SK-N-SH (cell line): ENCODE measurements around the gene OSBPL9. TPM values are rescaled to one million over a fixed set of nuclear protein-coding genes. Genes with fewer than 3 reads are reported as not detected.

Experiments used
- CTCF ChIA-PET: fragments of 300-600, 350-600 bp; formaldehyde crosslinking; extraction: SDS; loops from one replicate; lab custom pipeline; 2021; lab: Yijun Ruan, JAX
- POLR2A ChIA-PET: fragments of 350-600 bp; sonication (Branson Sonifier 250); formaldehyde crosslinking; extraction: SDS; loops from one replicate; lab custom pipeline; 2020; ENCODE audit warnings: antibody characterized with exemption, inconsistent platforms; lab: Yijun Ruan, JAX
- DNase-seq: peaks from one replicate; pipeline ENCODE4 v3.0.0; 2012
- H2AFZ ChIP-seq: fragments of 200-600 bp; sonication (generic); 2 replicates; pipeline ENCODE4 v1.8.1; 2016; ENCODE audit warnings: antibody characterized with exemption, mild to moderate bottlenecking, low read depth
- H3F3A ChIP-seq: fragments of 200-600 bp; sonication (generic); replicated peaks from 2 replicates; pipeline ENCODE3; 2016; ENCODE audit warnings: antibody characterized with exemption, mild to moderate bottlenecking; ENCODE audit not compliant: insufficient read depth
- H3K27ac ChIP-seq, 2 experiments: fragments of 200-500 bp in 1 of 2; fragments of 200-600 bp in 1 of 2; sonication (Bioruptor generic) in 1 of 2; sonication (generic), shearing (Covaris generic) in 1 of 2; 2 replicates each; pipeline versions ENCODE4 v1.5.1 to v1.6.1; 2014 to 2016; ENCODE audit warnings: low read depth in 2 of 2, inconsistent platforms in 1 of 2, low read length in 1 of 2, mild to moderate bottlenecking in 1 of 2, mixed read lengths in 1 of 2
- H3K27me3 ChIP-seq: fragments of 200-600 bp; sonication (generic), shearing (Covaris generic); 2 replicates; pipeline ENCODE4 v1.6.1; 2016; ENCODE audit warnings: mixed run types; ENCODE audit not compliant: insufficient read depth
- H3K36me3 ChIP-seq, 2 experiments: fragments of 200-500 bp in 1 of 2; fragments of 200-600 bp in 1 of 2; sonication (Bioruptor generic) in 1 of 2; sonication (generic) in 1 of 2; replicated peaks in 1 of 2; 2 replicates each; pipeline versions ENCODE3 to v1.5.1; 2014 to 2016; ENCODE audit warnings: low read length in 1 of 2, mild to moderate bottlenecking in 1 of 2; ENCODE audit not compliant: insufficient read depth in 2 of 2, control insufficient read depth in 1 of 2
- H3K4me1 ChIP-seq, 2 experiments: fragments of 200-500 bp in 1 of 2; fragments of 200-600 bp in 1 of 2; sonication (Bioruptor generic) in 1 of 2; sonication (generic), shearing (Covaris generic) in 1 of 2; 2 replicates each; pipeline versions ENCODE4 v1.5.1 to v1.6.1; 2014 to 2016; ENCODE audit warnings: low read depth in 1 of 2, low read length in 1 of 2, mixed run types in 1 of 2; ENCODE audit not compliant: insufficient read depth in 2 of 2, control insufficient read depth in 1 of 2
- H3K4me2 ChIP-seq: fragments of 200-600 bp; sonication (generic), shearing (Covaris generic); 2 replicates; pipeline ENCODE4 v1.6.1; 2017; ENCODE audit warnings: mixed run types
- H3K4me3 ChIP-seq, 2 experiments: fragments of 200-500 bp in 1 of 2; fragments of 200-600 bp in 1 of 2; sonication (Bioruptor generic) in 1 of 2; sonication (generic), shearing (Covaris generic) in 1 of 2; 2 replicates each; pipeline versions ENCODE4 v1.5.1 to v1.8.1; 2014 to 2016; ENCODE audit warnings: low read depth in 2 of 2, inconsistent platforms in 1 of 2, low read length in 1 of 2, mild to moderate bottlenecking in 1 of 2, mixed read lengths in 1 of 2, moderate library complexity in 1 of 2
- H3K79me2 ChIP-seq: fragments of 200-600 bp; sonication (generic); 2 replicates; pipeline ENCODE4 v1.8.1; 2017; ENCODE audit warnings: mild to moderate bottlenecking; ENCODE audit not compliant: insufficient read depth
- H3K9ac ChIP-seq: fragments of 200-600 bp; sonication (generic); 2 replicates; pipeline ENCODE4 v1.6.1; 2017; ENCODE audit warnings: mixed run types
- H3K9me2 ChIP-seq: fragments of 200-600 bp; sonication (generic); 2 replicates; pipeline ENCODE4 v1.6.1; 2017; ENCODE audit warnings: mixed run types
- H3K9me3 ChIP-seq: fragments of 200-600 bp; sonication (generic); 2 replicates; pipeline ENCODE4 v1.6.1; 2017; ENCODE audit warnings: mixed run types, mild to moderate bottlenecking, moderate library complexity
- H4K20me1 ChIP-seq: fragments of 200-600 bp; sonication (generic); 2 replicates; pipeline ENCODE4 v1.6.1; 2017; ENCODE audit warnings: mild to moderate bottlenecking, mixed run types; ENCODE audit not compliant: insufficient read depth
- CHD2 ChIP-seq: fragments of 150-350 bp; IDR thresholded peaks from 2 replicates; pipeline ENCODE4 v1.6.1; 2018; ENCODE audit warnings: low read length; ENCODE audit not compliant: partially characterized antibody
- CTCF ChIP-seq: fragments of 200-600 bp; sonication (generic); IDR thresholded peaks from 2 replicates; pipeline ENCODE4 v1.6.1; 2017; ENCODE audit warnings: antibody characterized with exemption, mild to moderate bottlenecking, moderate library complexity
- FOXJ3 ChIP-seq: sonication (generic); formaldehyde crosslinking; IDR thresholded peaks from 2 replicates; pipeline ENCODE4 v1.5.1; 2020; ENCODE audit warnings: mild to moderate bottlenecking, missing genetic modification reagents
- FOXM1 ChIP-seq: IDR thresholded peaks from 2 replicates; pipeline ENCODE4 v1.4.0; 2012; ENCODE audit warnings: low read depth, mild to moderate bottlenecking
- GABPA ChIP-seq: IDR thresholded peaks from 2 replicates; pipeline ENCODE4 v1.4.0; 2012; ENCODE audit warnings: low read depth, mild to moderate bottlenecking
- MAX ChIP-seq: IDR thresholded peaks from 2 replicates; pipeline ENCODE4 v1.4.0; 2012; ENCODE audit warnings: low read depth
- MEF2A ChIP-seq: IDR thresholded peaks from 2 replicates; pipeline ENCODE4 v1.4.0; 2012; ENCODE audit warnings: low read depth, borderline replicate concordance
- NRF1 ChIP-seq: IDR thresholded peaks from 2 replicates; pipeline ENCODE4 v1.6.1; 2012; ENCODE audit warnings: low read depth, mild to moderate bottlenecking, low read length
- PBX3 ChIP-seq: IDR thresholded peaks from 2 replicates; pipeline ENCODE4; 2012
- RCOR1 ChIP-seq: fragments of 150-350 bp; IDR thresholded peaks from 2 replicates; pipeline ENCODE4 v1.6.1; 2017; ENCODE audit warnings: antibody characterized with exemption, low read length
- TCF12 ChIP-seq: IDR thresholded peaks from 2 replicates; pipeline ENCODE4 v1.4.0; 2012
- YY1 ChIP-seq: IDR thresholded peaks from 2 replicates; pipeline ENCODE4 v1.4.0; 2012; ENCODE audit warnings: low read depth, mild to moderate bottlenecking
- WGBS: methylation state at CpG from one replicate; pipeline ENCODE4 v1.1.6; 2017; ENCODE audit warnings: low lambda C conversion rate; 5-methylcytosine and 5-hydroxymethylcytosine counted together
- polyA plus RNA-seq, 3 experiments: library from polyadenylated mRNA; depleted of rRNA; stranded (reverse); fragments of >200 nt; gene quantifications; 2 replicates each; pipeline ENCODE4 v1.2.3, GENCODE V29; 2012

OSBPL9 gene
- polyA plus RNA-seq, 1 of the 3 experiments (the other 2 are of a cell fraction): 43.9 TPM

GRCh38 chr1:51569284-51570062, 47.4 kb upstream of the OSBPL9 start (continued):
- TF ChIP-seq GABPA: no peak
- TF ChIP-seq RCOR1: no peak
- TF ChIP-seq TCF12: peak; percentile 91
- peak; percentile 54; the same call in 1 of the 2 replicates for TF ChIP-seq MEF2A
- 0 out of 2 replicates have a peak, but pooled peaks have one; percentile 14 for TF ChIP-seq YY1
- no peak for TF ChIP-seq FOXJ3
- TF ChIP-seq MAX: peak; percentile 69
- no peak for TF ChIP-seq CHD2
- peak; percentile 45 for TF ChIP-seq CTCF
- TF ChIP-seq NRF1: no peak
- peak; percentile 63; the same call in 1 of the 2 replicates for TF ChIP-seq FOXM1

- Histone ChIP-seq H3K27me3 (no peaks in the 10 kb centered on the region), H3K36me3 (no peaks in the 10 kb centered on the region), H3K4me2 (peak overlapping the region; percentile 30; the same call in 1 of the 2 replicates), H3K4me1 (peaks cover 4 to 36% of the 10 kb centered on the region in 2 experiments; a peak in 3 of 4 replicates), H3K27ac (peak overlapping the region in 1 of 2 experiments; percentile 86; a peak in 2 of 4 replicates), H3K9me2 (no peaks in the 10 kb centered on the region), H3F3A (peaks cover 31% of the 10 kb centered on the region), H3K9ac (no peak overlapping the region; the same call in 1 of the 2 replicates), H3K4me3 (no peak overlapping the region), H3K9me3 (no peaks in the 10 kb centered on the region), H4K20me1 (no peaks in the 10 kb centered on the region), H2AFZ (0 out of 2 replicates have a peak overlapping the region, but pooled peaks have one; percentile 25)
- DNase-seq: no peak
- TF ChIP-seq FOXM1: 0 out of 2 replicates have a peak, but pooled peaks have one; percentile 4
- no peak for TF ChIP-seq PBX3
- TF ChIP-seq, all 33 proteins: peak for 1
- ChIA-PET CTCF (no interaction called here), POLR2A (no interaction called here)
- WGBS: 63% methylated on average over 4 of the region's 4 CpGs
- no peaks in the 10 kb centered on the region for H3K79me2 ChIP-seq
Observed at GRCh38 chr1:51570063-51570710, 46.7 kb upstream of the OSBPL9 start.
